HUES48 (cell line): ENCODE results near the gene NCL.
"Not testable (repeated sequence)": the region's sequence is repeated elsewhere in the genome, so short reads cannot be mapped to it uniquely, and the experiment has no call there.

Source experiments
- H3K27ac ChIP-seq: one replicate; pipeline ENCODE4 v1.7.0; 2013; ENCODE audit warnings: low read depth, low read length, inconsistent platforms
- H3K27me3 ChIP-seq: 2 replicates; pipeline ENCODE4 v1.6.1; 2013; ENCODE audit warnings: mild to moderate bottlenecking, low read length; ENCODE audit not compliant: control insufficient read depth, insufficient read depth
- H3K36me3 ChIP-seq: 2 replicates; pipeline ENCODE4 v1.6.1; 2013; ENCODE audit warnings: low read length; ENCODE audit not compliant: control insufficient read depth, insufficient read depth
- H3K4me1 ChIP-seq: 2 replicates; pipeline ENCODE4 v1.6.1; 2013; ENCODE audit warnings: mild to moderate bottlenecking, low read length; ENCODE audit not compliant: control insufficient read depth, insufficient read depth
- H3K4me3 ChIP-seq: 2 replicates; pipeline ENCODE4 v1.5.1; 2013; ENCODE audit warnings: mild to moderate bottlenecking, low read depth, low read length
- H3K9ac ChIP-seq: 2 replicates; pipeline ENCODE4 v1.6.1; 2013; ENCODE audit warnings: mild to moderate bottlenecking, low read depth, low read length, moderate library complexity
- H3K9me3 ChIP-seq: 2 replicates; pipeline ENCODE4 v1.6.1; 2013; ENCODE audit warnings: low read length; ENCODE audit not compliant: control insufficient read depth, insufficient read depth

The NCL gene

GRCh38 chr2:231456295-231457004 is 7.8 kb downstream of the NCL start:
- Histone ChIP-seq H3K9ac (no peak overlapping the region), H3K9me3 (no peaks in the 10 kb centered on the region), H3K27me3 (no peaks in the 10 kb centered on the region), H3K27ac (no peak overlapping the region), H3K4me1 (peaks cover 3% of the 10 kb centered on the region; the same call in 1 of the 2 replicates), H3K36me3 (peaks cover 88% of the 10 kb centered on the region), H3K4me3 (no peak overlapping the region)

- peaks cover 83% of the 10 kb centered on the region for H3K36me3 ChIP-seq
- H3K27ac ChIP-seq = no peak overlapping the region
These were observed 8.4 kb downstream of the NCL start for GRCh38 chr2:231455890-231456289.

DNA sequence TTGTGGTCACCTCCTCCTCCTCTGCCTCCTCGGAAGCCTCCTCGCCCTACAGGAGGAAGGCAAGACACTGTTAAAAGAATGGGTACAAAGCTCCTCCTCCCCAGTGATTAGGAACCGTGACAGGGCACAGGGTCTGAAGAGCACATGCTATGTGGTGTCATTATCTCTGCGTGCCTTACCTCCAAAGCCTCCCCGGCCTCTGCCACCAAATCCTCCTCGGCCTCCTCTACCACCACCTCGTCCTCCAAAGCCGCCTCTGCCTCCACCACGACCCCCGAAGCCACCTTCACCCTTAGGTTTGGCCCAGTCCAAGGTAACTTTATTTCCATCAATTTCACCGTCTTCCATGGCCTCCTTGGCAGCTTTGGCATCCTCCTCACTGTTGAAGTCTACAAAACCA is 9.1 kb downstream of the NCL start:
- H3K4me1 ChIP-seq = no peaks in the 10 kb centered on the region
- H3K4me3 ChIP-seq = no peak overlapping the region
- H3K9me3 ChIP-seq = no peaks in the 10 kb centered on the region
- no peak overlapping the region for H3K27ac ChIP-seq
- peaks cover 76% of the 10 kb centered on the region for H3K36me3 ChIP-seq
- no peaks in the 10 kb centered on the region for H3K27me3 ChIP-seq
- no peak overlapping the region for H3K9ac ChIP-seq

More at GRCh38 chr2:231455890-231456289, 8.4 kb downstream of the NCL start:
- Histone ChIP-seq H3K4me1 (peaks cover 3% of the 10 kb centered on the region; the same call in 1 of the 2 replicates), H3K27me3 (no peaks in the 10 kb centered on the region), H3K9me3 (no peaks in the 10 kb centered on the region), H3K4me3 (no peak overlapping the region), H3K9ac (no peak overlapping the region)

DNA sequence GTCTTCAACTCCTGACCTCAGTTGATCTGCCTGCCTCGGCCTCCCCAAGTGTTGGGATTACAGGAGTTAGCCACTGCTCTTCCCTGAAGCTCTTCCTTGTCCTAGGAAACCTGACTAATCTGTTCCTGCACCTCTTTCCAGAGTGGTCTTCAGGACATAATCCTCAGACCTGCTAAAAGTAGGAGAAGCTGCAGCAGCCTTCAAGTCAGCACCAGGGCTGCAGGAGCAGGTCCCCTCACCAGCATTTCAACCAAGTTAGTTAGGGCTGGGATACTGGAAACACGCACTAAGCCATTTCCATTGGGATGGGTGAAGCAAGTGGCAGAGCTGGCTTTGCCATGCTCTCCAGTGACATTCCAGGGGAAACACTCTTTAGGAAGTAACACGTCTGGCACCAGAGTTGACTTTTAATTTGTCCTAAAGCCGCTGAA is 9.9 kb downstream of the NCL start:
- H3K36me3 ChIP-seq = peaks cover 68% of the 10 kb centered on the region
- H3K27ac ChIP-seq = no peak overlapping the region

DNA sequence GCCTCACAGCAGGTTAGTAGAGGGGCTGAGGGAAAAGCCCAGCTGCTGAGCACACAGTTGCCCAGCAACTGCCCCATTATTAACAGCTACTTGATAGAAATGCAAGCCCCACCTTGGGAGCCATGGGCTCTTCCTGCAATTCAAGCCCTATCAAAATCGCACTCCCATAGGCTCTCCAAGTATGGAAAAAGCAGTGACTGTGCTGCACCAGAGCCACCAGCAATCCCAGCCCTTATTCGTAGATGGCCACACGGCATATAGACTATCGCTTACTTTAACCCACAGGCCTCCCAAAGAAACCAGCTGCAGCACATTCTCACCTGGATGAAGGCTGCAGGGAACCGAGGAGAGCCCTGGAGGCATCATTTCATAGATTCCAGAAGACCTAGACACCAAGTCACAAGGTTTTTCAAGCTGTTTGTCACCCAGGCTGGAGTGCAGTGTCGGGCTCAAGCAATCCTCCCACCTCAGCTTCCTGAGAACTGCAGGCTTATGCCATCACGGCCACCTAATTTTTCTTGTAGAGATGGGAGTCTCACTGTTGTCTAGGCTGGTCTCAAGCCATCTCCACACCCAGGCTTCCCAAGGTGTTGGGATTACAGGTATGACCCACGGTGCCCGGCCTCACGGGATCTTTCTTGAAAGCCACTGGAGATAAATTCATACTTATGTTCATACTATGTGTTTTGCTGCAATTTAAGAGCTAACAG is 11.3 kb downstream of the NCL start:
- no peaks in the 10 kb centered on the region for H3K9me3 ChIP-seq
- no peaks in the 10 kb centered on the region for H3K4me1 ChIP-seq
- H3K36me3 ChIP-seq = peaks cover 54% of the 10 kb centered on the region
- H3K27ac ChIP-seq = peak overlapping the region; percentile 51
- H3K4me3 ChIP-seq = no peak overlapping the region
- H3K27me3 ChIP-seq = no peaks in the 10 kb centered on the region
- H3K9ac ChIP-seq = no peak overlapping the region

More for the DNA sequence above, 9.9 kb downstream of the NCL start:
- Histone ChIP-seq H3K4me3 (no peak overlapping the region), H3K27me3 (no peaks in the 10 kb centered on the region), H3K9ac (no peak overlapping the region), H3K9me3 (no peaks in the 10 kb centered on the region), H3K4me1 (no peaks in the 10 kb centered on the region)

- no peaks in the 10 kb centered on the region for H3K4me1 ChIP-seq
- H3K27ac ChIP-seq = no peak overlapping the region
- no peak overlapping the region for H3K9ac ChIP-seq
- H3K4me3 ChIP-seq = no peak overlapping the region
- H3K9me3 ChIP-seq = no peaks in the 10 kb centered on the region
- peaks cover 30% of the 10 kb centered on the region for H3K36me3 ChIP-seq
- H3K27me3 ChIP-seq = no peaks in the 10 kb centered on the region
These were observed 13.7 kb downstream of the NCL start for GRCh38 chr2:231450548-231450989.

- H3K9me3 ChIP-seq = no peaks in the 10 kb centered on the region
These were observed 14.7 kb downstream of the NCL start for GRCh38 chr2:231449503-231450054.

GRCh38 chr2:231436957-231437356 is 27.3 kb downstream of the NCL start:
- Histone ChIP-seq H3K27ac (no peak overlapping the region), H3K9ac (no peak overlapping the region), H3K4me3 (no peak overlapping the region), H3K36me3 (no peaks in the 10 kb centered on the region), H3K27me3 (no peaks in the 10 kb centered on the region), H3K4me1 (no peaks in the 10 kb centered on the region), H3K9me3 (no peaks in the 10 kb centered on the region)

More at GRCh38 chr2:231449503-231450054, 14.7 kb downstream of the NCL start:
- no peak overlapping the region for H3K27ac ChIP-seq
- no peaks in the 10 kb centered on the region for H3K4me1 ChIP-seq
- no peak overlapping the region for H3K4me3 ChIP-seq
- peaks cover 20% of the 10 kb centered on the region for H3K36me3 ChIP-seq
- no peaks in the 10 kb centered on the region for H3K27me3 ChIP-seq
- no peak overlapping the region for H3K9ac ChIP-seq

DNA sequence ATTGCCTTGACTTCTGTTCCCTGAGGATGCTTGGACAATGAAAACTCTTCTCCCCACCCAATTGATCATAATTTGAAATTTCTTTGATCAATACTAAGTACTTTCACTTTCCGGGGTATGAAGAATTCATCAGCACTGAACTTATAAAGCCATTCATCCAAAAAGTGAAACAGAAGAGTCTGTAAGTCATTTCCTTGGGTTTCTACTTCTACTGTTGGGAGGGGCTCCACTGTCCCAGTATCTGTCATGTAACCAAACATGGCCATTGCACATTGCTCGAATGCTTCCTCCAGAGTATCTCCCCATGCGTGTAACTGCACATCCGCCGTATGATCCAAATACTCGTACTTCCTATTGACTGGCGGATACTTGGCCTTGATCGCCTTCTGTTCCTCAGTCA is 30.3 kb downstream of the NCL start:
- no peak overlapping the region for H3K27ac ChIP-seq
- H3K9me3 ChIP-seq = peaks cover 4% of the 10 kb centered on the region; the same call in 1 of the 2 replicates
- no peak overlapping the region for H3K9ac ChIP-seq
- H3K4me3 ChIP-seq = no peak overlapping the region
- H3K4me1 ChIP-seq = no peaks in the 10 kb centered on the region
- H3K36me3 ChIP-seq = no peaks in the 10 kb centered on the region
- no peaks in the 10 kb centered on the region for H3K27me3 ChIP-seq

GRCh38 chr2:231431606-231432005 is 32.7 kb downstream of the NCL start:
- Histone ChIP-seq H3K36me3 (no peaks in the 10 kb centered on the region), H3K27ac (no peak overlapping the region), H3K9ac (no peak overlapping the region), H3K27me3 (no peaks in the 10 kb centered on the region), H3K4me3 (no peak overlapping the region), H3K4me1 (no peaks in the 10 kb centered on the region), H3K9me3 (peaks cover 4% of the 10 kb centered on the region; the same call in 1 of the 2 replicates)

- not testable (repeated sequence) for H3K4me1 ChIP-seq, H3K9me3 ChIP-seq, H3K27me3 ChIP-seq, H3K4me3 ChIP-seq, H3K9ac ChIP-seq, H3K36me3 ChIP-seq, H3K27ac ChIP-seq
These were observed 33.8 kb downstream of the NCL start for GRCh38 chr2:231430437-231430836.
